OCI-LY7 (cell line): ENCODE measurements around the gene RUSC1. TPM values are rescaled to one million over a fixed set of nuclear protein-coding genes. Genes with fewer than 3 reads are reported as not detected.
"Not testable (repeated sequence)": the region's sequence is repeated elsewhere in the genome, so short reads cannot be mapped to it uniquely, and the experiment has no call there.

Experiments
- BruUV-seq: library from RNA; stranded (reverse); fragments of 400-500 nt; replicated peaks from 2 replicates; lab custom pipeline; 2021; lab: Mats Ljungman, UMichigan
- CTCF ChIA-PET: fragments of 300-600 bp; sonication (Branson Sonifier 250); formaldehyde crosslinking; loops from one replicate; lab custom pipeline; 2022; ENCODE audit warnings: antibody characterized with exemption; ENCODE audit not compliant: unreplicated experiment; lab: Charles Lee
- POLR2A ChIA-PET: fragments of 300-600 bp; sonication (Branson Sonifier 250); formaldehyde crosslinking; loops from one replicate; lab custom pipeline; 2022; ENCODE audit warnings: antibody characterized with exemption; lab: Charles Lee
- DNase-seq: peaks from one replicate; pipeline ENCODE4 v3.0.0-alpha.2; 2015; ENCODE audit warnings: low spot score
- H2AFZ ChIP-seq: fragments of 200-600 bp; sonication (generic), shearing (Covaris generic); 2 replicates; pipeline ENCODE4 v1.6.1; 2014; ENCODE audit warnings: mild to moderate bottlenecking, antibody characterized with exemption, low read length, moderate library complexity
- H3K27ac ChIP-seq: fragments of 200-600 bp; sonication (generic); 2 replicates; pipeline ENCODE4 v1.5.1; 2014; ENCODE audit warnings: mixed run types, low read depth, mild to moderate bottlenecking, moderate library complexity, low read length, inconsistent platforms; ENCODE audit not compliant: poor library complexity, severe bottlenecking
- H3K36me3 ChIP-seq: fragments of 200-600 bp; sonication (generic); 2 replicates; pipeline ENCODE4 v1.6.1; 2014; ENCODE audit warnings: mild to moderate bottlenecking, antibody characterized with exemption, low read length, moderate library complexity, mixed read lengths; ENCODE audit not compliant: insufficient read depth
- H3K4me1 ChIP-seq: fragments of 200-600 bp; sonication (generic); 2 replicates; pipeline ENCODE4 v1.5.1; 2014; ENCODE audit warnings: mild to moderate bottlenecking, low read length; ENCODE audit not compliant: insufficient read depth, poor library complexity, severe bottlenecking
- H3K4me2 ChIP-seq: fragments of 200-600 bp; sonication (generic); 2 replicates; pipeline ENCODE4 v1.6.1; 2014; ENCODE audit warnings: mild to moderate bottlenecking, low read length
- H3K4me3 ChIP-seq: fragments of 200-600 bp; sonication (generic); 2 replicates; pipeline ENCODE4 v1.5.1; 2014; ENCODE audit warnings: mild to moderate bottlenecking, low read depth, low read length; ENCODE audit not compliant: poor library complexity, severe bottlenecking
- H3K79me2 ChIP-seq: fragments of 200-600 bp; sonication (generic); 2 replicates; pipeline ENCODE4 v1.6.1; 2016; ENCODE audit warnings: low read depth, mild to moderate bottlenecking, low read length, moderate library complexity, mixed read lengths; ENCODE audit not compliant: insufficient read depth
- H3K9me2 ChIP-seq: fragments of 200-600 bp; sonication (generic); 2 replicates; pipeline ENCODE4 v1.6.1; 2016; ENCODE audit warnings: mild to moderate bottlenecking, low read length, mixed read lengths; ENCODE audit not compliant: insufficient read depth
- H3K9me3 ChIP-seq: fragments of 200-600 bp; sonication (generic); 2 replicates; pipeline ENCODE4 v1.6.1; 2014; ENCODE audit warnings: mild to moderate bottlenecking, mixed run types, low read length, mixed read lengths
- H4K20me1 ChIP-seq: fragments of 200-600 bp; sonication (generic); 2 replicates; pipeline ENCODE4 v1.6.1; 2014; ENCODE audit warnings: mild to moderate bottlenecking, antibody characterized with exemption, low read length, moderate library complexity, mixed read lengths; ENCODE audit not compliant: insufficient read depth
- EZH2phosphoT487 ChIP-seq: fragments of 200-600 bp; sonication (generic); IDR thresholded peaks from 2 replicates; pipeline ENCODE4 v1.6.1; 2018; ENCODE audit warnings: low read depth, borderline replicate concordance, mild to moderate bottlenecking, mixed run types, antibody characterized with exemption, low read length, moderate library complexity, mixed read lengths
- intact Hi-C: fragments of 100-400 bp; cut with micrococcal nuclease; formaldehyde crosslinking; loops from one replicate; pipeline ENCODE4 v1.10.0; 2022; ENCODE audit not compliant: unreplicated experiment
- total RNA-seq, 2 experiments: library from RNA; depleted of rRNA in 1 of 2; stranded (reverse); fragments of >200 nt in 1 of 2; shearing (Covaris generic) in 1 of 2; gene quantifications; 2 replicates each; pipeline ENCODE4 v1.2.3, GENCODE V29; 2014 to 2022
- TF ChIP-seq, protein P1 (sequence below): fragments of 200-600 bp; sonication (generic); conservative IDR thresholded peaks from 2 replicates; pipeline ENCODE4 v1.5.1; 2014; ENCODE audit warnings: mild to moderate bottlenecking, antibody characterized with exemption, low read length, moderate library complexity, mixed read lengths

RUSC1 gene
- total RNA-seq, 2 experiments from 2014 or later, result 15.1 to 25.6 TPM

GRCh38 chr1:155287987-155288543 lies 32.6 kb upstream of the RUSC1 start:
- ChIA-PET CTCF (no interaction called here), POLR2A (no interaction called here)
- Histone ChIP-seq H3K4me3 (no peak overlapping the region), H3K9me2 (no peaks in the 10 kb centered on the region), H3K4me1 (no peaks in the 10 kb centered on the region), H3K4me2 (no peak overlapping the region), H2AFZ (no peak overlapping the region), H3K27ac (no peak overlapping the region), H4K20me1 (no peaks in the 10 kb centered on the region), H3K79me2 (no peaks in the 10 kb centered on the region), H3K36me3 (no peaks in the 10 kb centered on the region), H3K9me3 (no peaks in the 10 kb centered on the region)
- TF ChIP-seq, protein P1, sequence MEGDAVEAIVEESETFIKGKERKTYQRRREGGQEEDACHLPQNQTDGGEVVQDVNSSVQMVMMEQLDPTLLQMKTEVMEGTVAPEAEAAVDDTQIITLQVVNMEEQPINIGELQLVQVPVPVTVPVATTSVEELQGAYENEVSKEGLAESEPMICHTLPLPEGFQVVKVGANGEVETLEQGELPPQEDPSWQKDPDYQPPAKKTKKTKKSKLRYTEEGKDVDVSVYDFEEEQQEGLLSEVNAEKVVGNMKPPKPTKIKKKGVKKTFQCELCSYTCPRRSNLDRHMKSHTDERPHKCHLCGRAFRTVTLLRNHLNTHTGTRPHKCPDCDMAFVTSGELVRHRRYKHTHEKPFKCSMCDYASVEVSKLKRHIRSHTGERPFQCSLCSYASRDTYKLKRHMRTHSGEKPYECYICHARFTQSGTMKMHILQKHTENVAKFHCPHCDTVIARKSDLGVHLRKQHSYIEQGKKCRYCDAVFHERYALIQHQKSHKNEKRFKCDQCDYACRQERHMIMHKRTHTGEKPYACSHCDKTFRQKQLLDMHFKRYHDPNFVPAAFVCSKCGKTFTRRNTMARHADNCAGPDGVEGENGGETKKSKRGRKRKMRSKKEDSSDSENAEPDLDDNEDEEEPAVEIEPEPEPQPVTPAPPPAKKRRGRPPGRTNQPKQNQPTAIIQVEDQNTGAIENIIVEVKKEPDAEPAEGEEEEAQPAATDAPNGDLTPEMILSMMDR, result no peak
- no peak for TF ChIP-seq EZH2phosphoT487
- DNase-seq, result no peak
- BruUV-seq, result no TSS peak
- intact Hi-C loops, result no loop called here

DNA sequence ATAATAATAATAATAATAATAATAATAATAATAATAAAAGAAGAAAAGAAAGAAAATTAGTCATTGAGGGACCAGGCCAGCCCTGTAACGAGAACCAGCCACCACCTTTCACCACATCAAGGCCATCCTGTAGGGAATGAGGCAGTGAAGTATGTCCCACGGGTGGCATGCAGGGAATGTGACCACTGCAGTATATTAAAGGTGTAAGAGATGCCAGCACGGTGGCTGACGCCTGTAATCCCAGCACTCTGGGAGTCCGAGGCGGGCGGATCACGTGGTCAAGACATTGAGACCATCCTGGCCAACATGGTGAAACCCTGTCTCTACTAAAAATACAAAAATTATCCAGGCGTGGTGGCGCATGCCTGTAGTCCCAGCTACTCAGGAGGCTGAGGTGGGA lies 29.7 kb upstream of the RUSC1 start:
- H3K27ac ChIP-seq, H4K20me1 ChIP-seq, H2AFZ ChIP-seq, H3K4me1 ChIP-seq, DNase-seq, H3K4me3 ChIP-seq, intact Hi-C loops, POLR2A ChIA-PET, H3K9me3 ChIP-seq, BruUV-seq, CTCF ChIA-PET, H3K9me2 ChIP-seq, H3K36me3 ChIP-seq, H3K79me2 ChIP-seq, H3K4me2 ChIP-seq: not testable (repeated sequence)

- intact Hi-C loops, result no loop called here
- no peak for DNase-seq
- H3K4me3 ChIP-seq, result no peak overlapping the region
- no peak overlapping the region for H3K27ac ChIP-seq
- H3K9me2 ChIP-seq, result no peaks in the 10 kb centered on the region
- H4K20me1 ChIP-seq, result no peaks in the 10 kb centered on the region
- no peaks in the 10 kb centered on the region for H3K9me3 ChIP-seq
- ChIA-PET CTCF (interaction anchor here (0.6 kb wide), 1 partner anchor 233 kb away, joined by 7 read pairs; no protein-coding TSS in a partner anchor), POLR2A (interaction anchor here (0.7 to 1.3 kb wide), 2 partner anchors 20 to 1303 kb away, joined by 3 to 4 read pairs; partner anchors contain the start of gene CLK2)
- no peaks in the 10 kb centered on the region for H3K36me3 ChIP-seq
- no peak overlapping the region for H3K4me2 ChIP-seq
- TF ChIP-seq, protein P1, result no peak
- no peak for TF ChIP-seq EZH2phosphoT487
- no TSS peak for BruUV-seq
- H3K79me2 ChIP-seq, result no peaks in the 10 kb centered on the region
- no peak overlapping the region for H2AFZ ChIP-seq
- H3K4me1 ChIP-seq, result peaks cover 17% of the 10 kb centered on the region
These were observed 27.5 kb upstream of the RUSC1 start for GRCh38 chr1:155293086-155293749.
